22Rv1 (cell line): Measurements from ENCODE around the gene SCN5A.
A peak's percentile ranks its signal among the peaks of the same experiment; 100 is the strongest.

Experiments used
- H3K27ac ChIP-seq: fragments of 450-650 bp; 2 replicates; pipeline ENCODE4 v1.5.1; 2017
- CTCF ChIP-seq: fragments of 450-650 bp; IDR thresholded peaks from 2 replicates; pipeline ENCODE4 v1.5.1; 2017; ENCODE audit warnings: mild to moderate bottlenecking
- ZFX ChIP-seq: fragments of 450-650 bp; IDR thresholded peaks from 2 replicates; pipeline ENCODE4 v1.6.1; 2017; ENCODE audit warnings: antibody characterized with exemption, borderline replicate concordance

The SCN5A gene

GRCh38 chr3:38522002-38522401 is 127.5 kb downstream of the SCN5A start:
- no peak overlapping the region for H3K27ac ChIP-seq
- TF ChIP-seq ZFX (no peak), CTCF (no peak)

- H3K27ac ChIP-seq = no peak overlapping the region
- TF ChIP-seq CTCF = peak; percentile 88
- TF ChIP-seq ZFX = no peak
Measured at GRCh38 chr3:38521391-38521987, 128.0 kb downstream of the SCN5A start.

GRCh38 chr3:38519651-38520050 is 129.8 kb downstream of the SCN5A start:
- no peak overlapping the region for H3K27ac ChIP-seq

GRCh38 chr3:38519000-38519399 is 130.5 kb downstream of the SCN5A start:
- H3K27ac ChIP-seq = no peak overlapping the region

More at GRCh38 chr3:38519651-38520050, 129.8 kb downstream of the SCN5A start:
- TF ChIP-seq ZFX (no peak), CTCF (no peak)

GRCh38 chr3:38516669-38517068 is 132.8 kb downstream of the SCN5A start:
- TF ChIP-seq CTCF (no peak), ZFX (no peak)
- no peak overlapping the region for H3K27ac ChIP-seq

More at GRCh38 chr3:38519000-38519399, 130.5 kb downstream of the SCN5A start:
- TF ChIP-seq ZFX (no peak), CTCF (no peak)

GRCh38 chr3:38515367-38515766 is 134.1 kb downstream of the SCN5A start:
- TF ChIP-seq CTCF = no peak
- no peak for TF ChIP-seq ZFX
- H3K27ac ChIP-seq = no peak overlapping the region

- no peak overlapping the region for H3K27ac ChIP-seq
- TF ChIP-seq CTCF (no peak), ZFX (no peak)
Measured at GRCh38 chr3:38511546-38511945, 137.9 kb downstream of the SCN5A start.
